ENCODE measurements around the gene HDAC3.
A peak's percentile ranks its signal among the peaks of the same experiment; 100 is the strongest.

- TF ChIP-seq CTCF (IDR thresholded peaks at IDR 0.05), result peak in 2 of 4 donors; percentile 10 to 13
- TF ChIP-seq POLR2A (IDR thresholded peaks at IDR 0.05), result no peak
Measured at GRCh38 chr5:141637767-141638419, 1.2 kb upstream of the HDAC3 start.
